Islet of Langerhans (tissue), 1 donor: Measurements from ENCODE around the gene ONECUT3.
"Not testable (repeated sequence)": the region's sequence is repeated elsewhere in the genome, so short reads cannot be mapped to it uniquely, and the experiment has no call there.

Experiments used
- FAIRE-seq: peaks from one replicate; lab custom pipeline; 2011; peaks lifted over from hg19 to GRCh38; lab: Jason Lieb, UNC

The ONECUT3 gene

DNA sequence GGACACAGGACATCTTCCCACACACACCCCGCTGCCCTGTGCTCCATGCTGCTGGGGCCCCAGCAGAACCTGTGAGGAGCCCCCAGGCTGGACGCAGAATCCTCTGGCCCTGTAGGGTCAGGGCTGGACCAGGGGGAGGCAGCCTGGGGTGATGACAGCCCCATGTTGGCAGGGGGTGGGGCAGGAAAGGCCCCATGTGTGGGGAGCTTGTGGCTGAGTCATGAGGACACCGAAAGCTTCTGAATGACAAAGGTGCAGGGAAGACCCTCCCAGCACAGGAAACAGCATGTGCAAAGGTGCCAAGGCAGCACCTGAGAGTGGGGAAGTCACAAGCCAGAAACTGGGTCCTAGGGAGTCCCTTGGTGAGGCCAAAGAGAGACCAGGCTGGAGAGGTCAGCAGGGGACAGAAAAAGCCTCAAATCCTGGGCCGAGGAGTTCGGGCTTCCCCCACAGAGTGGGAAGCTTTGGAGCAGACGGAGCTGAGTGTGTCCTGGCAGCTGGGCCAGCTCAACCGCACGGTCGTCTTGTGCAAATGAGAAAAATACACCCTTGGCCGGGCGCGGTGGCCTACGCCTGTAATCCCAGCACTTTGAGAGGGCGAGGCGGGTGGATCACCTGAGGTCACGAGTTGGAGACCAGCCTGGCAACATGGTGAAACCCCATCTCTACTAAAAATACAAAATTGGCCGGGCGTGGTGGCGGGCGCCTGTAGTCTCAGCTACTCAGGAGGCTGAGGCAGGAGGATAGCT lies 41.3 kb downstream of the ONECUT3 start:
- no peak for FAIRE-seq

DNA sequence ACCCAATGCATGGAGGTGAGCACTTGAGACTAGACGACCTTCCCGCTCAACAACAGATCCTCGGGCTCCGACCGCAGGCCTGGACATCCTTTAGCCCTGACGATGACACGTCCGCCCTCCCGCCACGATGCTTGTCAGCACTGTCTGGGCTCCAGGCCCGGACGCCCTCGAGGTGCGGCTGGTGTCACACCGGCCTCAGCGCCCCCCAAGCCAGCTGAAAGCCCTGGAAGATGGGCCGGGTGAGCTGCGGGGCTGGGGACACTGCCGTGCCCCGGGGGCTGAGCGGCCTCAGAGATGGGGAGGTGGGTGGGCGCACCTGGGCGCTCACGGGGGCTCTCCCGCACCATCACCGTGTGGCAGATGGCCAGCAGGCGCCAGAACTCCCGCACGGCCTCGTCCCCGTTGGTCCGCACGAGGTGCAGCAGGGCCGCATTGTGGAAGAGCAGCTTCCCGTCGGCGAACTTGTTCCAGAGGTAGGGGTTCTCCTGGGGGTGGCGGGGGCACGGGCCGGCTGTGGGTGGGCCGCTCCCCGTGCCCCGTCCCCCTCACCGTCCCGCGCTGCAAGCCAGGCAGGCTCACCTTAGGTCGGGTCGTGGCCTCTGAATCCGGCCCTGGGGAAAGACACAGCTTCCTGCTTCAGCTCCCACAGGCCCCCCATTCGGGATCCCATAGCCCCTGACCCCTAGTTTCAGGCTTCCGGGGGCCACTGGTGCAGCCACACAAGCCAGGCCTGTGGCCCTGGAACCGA lies 43.3 kb downstream of the ONECUT3 start:
- no peak for FAIRE-seq

GRCh38 chr19:1797313-1797712 lies 44.0 kb downstream of the ONECUT3 start:
- FAIRE-seq = not testable (repeated sequence)

GRCh38 chr19:1799695-1800342 lies 46.5 kb downstream of the ONECUT3 start:
- FAIRE-seq = no peak

GRCh38 chr19:1804858-1805257 lies 51.6 kb downstream of the ONECUT3 start:
- no peak for FAIRE-seq

DNA sequence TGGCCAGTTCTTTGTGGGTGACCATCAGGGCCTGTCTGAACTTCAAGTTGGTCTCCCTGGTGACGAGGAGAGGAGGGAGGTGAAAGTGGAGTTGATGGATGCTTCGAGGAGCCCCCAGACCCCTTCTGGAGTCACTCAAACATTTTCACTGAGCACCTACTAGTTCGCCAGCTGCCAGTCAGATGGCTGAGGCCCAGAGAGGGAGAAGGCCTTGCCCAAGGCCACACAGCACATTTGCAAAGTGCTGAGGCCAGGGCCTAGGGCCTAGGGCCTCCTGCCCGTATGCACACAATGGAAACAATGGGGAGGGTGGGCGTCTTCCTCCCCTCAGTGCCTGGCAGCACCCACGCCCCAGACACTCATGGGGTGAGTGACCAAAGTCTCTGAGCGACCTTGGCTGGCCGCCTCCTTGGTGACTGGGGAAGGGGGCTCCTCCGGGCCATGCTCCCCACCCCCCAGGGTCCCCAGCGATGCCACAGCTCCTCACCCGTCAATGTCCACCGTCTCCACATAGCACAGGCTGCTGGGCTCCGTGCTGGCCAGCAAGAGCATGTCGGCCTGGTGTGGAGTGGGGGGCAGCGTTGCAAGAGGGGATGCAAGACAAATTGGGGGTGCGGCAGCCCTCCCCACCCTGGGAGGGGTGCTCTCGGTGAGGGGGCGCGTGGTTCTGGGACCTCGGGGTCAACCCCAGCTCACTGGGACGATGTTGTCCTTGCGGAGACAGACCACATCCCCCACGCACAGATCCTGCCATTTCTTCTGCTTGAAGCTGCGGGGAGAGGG lies 52.3 kb downstream of the ONECUT3 start:
- FAIRE-seq = no peak

- FAIRE-seq = no peak
Observed at GRCh38 chr19:1806184-1807029, 53.1 kb downstream of the ONECUT3 start.

GRCh38 chr19:1807030-1807694 lies 53.9 kb downstream of the ONECUT3 start:
- no peak for FAIRE-seq

DNA sequence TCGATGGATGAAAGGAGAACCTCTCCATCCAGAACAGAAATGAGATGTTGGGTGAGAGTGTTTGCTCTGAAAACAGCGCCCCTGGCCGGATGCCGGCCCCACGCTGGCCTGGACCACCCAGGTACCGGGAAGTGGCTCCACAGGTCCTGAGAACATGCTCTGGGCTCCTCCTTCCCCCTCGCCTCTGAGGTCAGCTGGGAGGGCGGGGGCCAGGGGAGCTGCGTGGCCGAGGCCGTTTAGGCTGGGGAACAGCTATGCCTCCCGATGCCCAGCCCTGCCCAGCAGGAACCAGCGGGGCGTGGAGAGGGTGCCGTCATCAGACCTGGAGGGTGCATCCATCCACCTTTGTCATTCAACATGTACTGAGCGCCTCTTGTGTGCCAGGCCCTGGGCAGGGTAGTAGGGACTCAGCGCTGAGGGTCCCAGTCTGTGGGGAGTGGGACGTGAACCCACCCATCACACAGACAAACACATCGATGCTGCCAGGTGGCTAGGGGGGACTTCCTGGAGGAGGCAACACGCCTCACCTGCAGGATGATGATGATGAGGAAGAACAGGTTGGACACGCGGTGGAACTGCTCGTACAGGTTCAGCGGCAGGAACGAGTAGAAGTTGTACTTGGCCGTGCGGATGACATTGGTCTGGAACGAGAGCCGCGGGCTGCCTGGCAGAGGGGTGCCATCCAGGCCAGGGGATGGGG lies 54.5 kb downstream of the ONECUT3 start:
- no peak for FAIRE-seq

GRCh38 chr19:1808395-1808731 lies 55.1 kb downstream of the ONECUT3 start:
- no peak for FAIRE-seq

- no peak for FAIRE-seq
Observed at GRCh38 chr19:1809678-1810077, 56.4 kb downstream of the ONECUT3 start.

GRCh38 chr19:1810439-1811160 lies 57.3 kb downstream of the ONECUT3 start:
- FAIRE-seq = no peak

- no peak for FAIRE-seq
Observed at GRCh38 chr19:1811472-1811894, 58.2 kb downstream of the ONECUT3 start.

GRCh38 chr19:1811942-1812425 lies 58.7 kb downstream of the ONECUT3 start, which contains the start of gene ATP8B3:
TSS of gene ATP8B3 (minus strand) at chr19:1812276. CDS start at chr19:1811736, 540 bp downstream.
- FAIRE-seq = no peak

DNA sequence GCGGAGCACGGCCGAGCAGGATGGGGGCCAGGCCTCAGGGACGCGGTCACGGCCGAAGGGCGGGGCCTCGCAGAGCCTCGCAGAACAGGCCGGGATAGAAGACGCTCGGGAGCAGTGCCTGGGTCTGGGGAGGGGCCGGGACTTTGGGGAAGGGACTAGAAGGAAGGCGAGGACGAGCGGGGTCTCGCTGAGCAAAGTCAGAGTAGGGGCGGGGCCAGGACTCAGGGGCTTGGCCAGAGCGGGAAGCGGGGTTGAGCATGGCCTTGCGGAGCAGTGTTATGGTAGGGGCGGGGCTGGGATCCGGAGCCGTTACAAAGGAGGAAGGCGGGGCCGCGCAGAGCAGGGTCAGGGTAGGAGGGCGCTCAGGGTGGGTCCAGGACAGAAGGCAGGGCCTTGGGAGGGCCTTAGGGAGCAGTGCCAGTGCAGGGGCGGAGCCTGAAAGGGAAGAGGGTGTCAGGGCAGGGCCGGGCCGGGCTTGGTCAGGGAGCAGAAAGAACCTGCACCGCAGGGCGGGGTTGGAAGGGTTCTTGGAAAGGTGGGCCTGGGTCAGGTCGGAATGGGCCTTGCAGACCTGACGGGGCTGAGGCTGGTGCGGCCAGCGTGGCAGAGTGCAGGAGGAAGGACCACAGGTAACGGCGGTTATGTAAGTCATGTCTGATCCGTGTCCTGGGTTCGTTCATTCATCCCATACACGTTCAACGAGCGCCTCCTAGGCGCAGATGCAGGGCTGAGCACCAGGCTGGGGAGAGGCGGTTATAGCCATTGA lies 59.3 kb downstream of the ONECUT3 start:
- FAIRE-seq = no peak

DNA sequence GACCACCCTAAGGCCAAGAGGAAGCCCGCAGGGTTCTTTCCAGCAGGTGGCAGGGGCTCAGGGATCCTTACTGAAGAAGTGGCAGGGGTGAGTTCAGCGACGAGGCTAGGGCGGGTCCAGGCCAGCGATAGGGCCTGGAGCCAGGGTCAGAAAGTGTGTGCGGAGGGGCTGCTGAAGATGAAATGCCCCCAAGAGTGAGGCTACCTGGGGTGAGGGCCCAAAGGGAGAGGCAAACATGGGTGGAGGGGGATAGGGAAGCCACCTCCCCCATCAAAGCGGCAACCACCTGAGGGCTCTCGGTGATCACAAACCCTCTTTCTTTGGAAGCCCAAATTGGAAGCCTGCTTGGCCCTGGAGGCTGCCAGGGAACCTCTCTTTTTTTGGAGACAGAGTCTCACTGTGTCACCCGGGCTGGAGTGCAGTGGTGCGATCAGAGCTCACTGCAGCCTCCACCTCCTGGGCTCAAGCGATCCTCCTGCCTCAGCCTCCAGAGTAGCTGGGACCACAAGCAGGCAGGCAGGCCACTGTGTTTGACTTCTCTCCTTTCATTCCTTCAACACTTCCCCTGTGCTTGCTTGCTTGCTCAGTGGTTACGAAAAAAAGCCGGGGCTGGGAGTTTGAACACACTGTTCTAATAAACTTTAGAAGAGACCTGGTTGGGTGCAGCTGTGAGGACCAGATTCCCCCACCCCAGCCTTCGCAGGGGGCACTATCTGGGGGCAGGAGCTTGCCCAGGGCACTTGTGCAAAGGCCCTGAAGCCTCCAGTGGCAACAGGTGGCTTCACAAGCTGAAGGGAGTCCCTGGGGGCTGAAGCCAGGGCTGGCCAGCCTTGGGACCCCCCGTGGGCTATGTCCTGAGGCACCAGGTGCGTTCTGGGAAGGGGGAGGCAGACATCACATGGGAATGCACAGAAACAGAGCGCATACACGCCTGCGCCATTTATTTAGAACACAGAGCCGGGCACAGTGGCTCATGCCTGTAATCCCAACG lies 60.2 kb downstream of the ONECUT3 start:
- FAIRE-seq = no peak

GRCh38 chr19:1814391-1814790 lies 61.1 kb downstream of the ONECUT3 start:
- no peak for FAIRE-seq
